GM19463 (cell line): ENCODE data around the gene MAP2K2.
"Not testable (repeated sequence)": the region's sequence is repeated elsewhere in the genome, so short reads cannot be mapped to it uniquely, and the experiment has no call there.

Experiments
- ATAC-seq: cut with Tn5 transposase; IDR thresholded peaks from one replicate; pipeline ENCODE4 v1.9.1; 2021; ENCODE audit warnings: mild to moderate bottlenecking, moderate library complexity; ENCODE audit not compliant: unreplicated experiment

MAP2K2 gene

DNA sequence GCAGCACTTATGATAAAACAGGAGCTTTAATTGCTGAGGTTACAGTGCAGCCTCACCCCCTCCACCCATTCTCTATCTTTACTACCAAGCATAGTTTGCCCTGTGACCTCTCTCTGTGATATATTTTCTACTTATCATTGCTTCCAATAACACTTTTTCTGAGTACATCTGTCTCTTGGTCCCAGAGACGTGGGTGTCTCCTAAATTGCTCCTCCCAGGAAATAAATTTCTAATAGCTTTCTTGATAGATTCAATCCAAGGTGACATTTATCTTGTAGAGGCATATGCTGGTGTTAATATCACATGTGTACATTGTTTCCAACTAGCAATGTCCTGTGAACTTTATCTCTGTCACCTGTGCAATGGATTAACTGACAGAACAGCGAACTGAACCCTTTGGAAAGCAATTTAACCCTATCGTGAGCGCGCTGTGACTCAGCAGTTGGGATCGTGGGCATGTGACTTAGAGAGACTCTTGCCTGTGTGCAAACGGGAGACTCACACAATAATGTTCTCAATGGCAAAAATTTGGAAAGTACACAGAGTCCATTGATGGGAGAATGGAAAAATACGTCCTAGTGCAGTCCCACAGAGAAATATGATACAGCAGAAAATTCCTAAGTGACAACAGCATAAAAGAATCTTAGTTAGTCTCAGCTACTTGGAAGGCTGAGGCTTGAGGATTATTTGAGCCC lies 7.0 kb upstream of the MAP2K2 start:
- no peak for ATAC-seq

DNA sequence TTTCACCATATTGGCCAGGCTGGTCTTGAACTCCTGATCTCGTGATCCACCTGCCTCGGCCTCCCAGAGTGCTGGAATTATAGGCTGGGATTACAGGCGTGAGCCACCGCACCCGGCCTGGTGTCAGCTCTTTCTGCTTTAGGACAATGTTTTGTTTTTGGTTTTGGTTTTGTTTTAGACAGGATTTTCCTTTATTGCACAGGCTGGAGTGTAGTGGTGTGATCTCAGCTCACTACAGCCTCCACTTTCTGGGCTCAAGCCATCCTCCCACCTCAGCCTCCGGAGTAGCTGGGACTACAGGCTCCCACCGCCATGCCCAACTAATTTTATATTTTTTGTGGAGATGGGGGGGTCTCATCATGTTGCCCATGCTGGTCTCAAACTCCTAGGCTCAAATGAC lies 5.1 kb upstream of the MAP2K2 start:
- not testable (repeated sequence) for ATAC-seq

DNA sequence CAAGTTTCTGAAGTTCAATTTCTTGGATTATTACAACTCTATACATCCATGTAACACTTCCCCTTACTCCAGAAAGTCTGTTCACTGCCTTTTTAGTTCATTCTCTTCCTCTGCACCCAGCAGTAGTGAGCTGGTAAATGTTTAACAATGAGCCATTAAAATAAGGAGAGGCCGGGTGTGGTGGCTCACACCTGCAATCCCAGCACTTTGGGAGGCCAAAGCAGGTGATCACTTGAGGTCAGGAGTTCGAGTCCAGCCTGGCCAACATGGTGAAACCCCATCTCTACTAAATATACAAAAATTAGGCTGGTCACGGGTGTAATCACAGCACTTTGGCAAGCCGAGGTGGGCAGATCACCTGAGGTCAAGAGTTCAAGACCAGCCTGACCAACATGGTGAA lies 3.4 kb upstream of the MAP2K2 start:
- not testable (repeated sequence) for ATAC-seq

DNA sequence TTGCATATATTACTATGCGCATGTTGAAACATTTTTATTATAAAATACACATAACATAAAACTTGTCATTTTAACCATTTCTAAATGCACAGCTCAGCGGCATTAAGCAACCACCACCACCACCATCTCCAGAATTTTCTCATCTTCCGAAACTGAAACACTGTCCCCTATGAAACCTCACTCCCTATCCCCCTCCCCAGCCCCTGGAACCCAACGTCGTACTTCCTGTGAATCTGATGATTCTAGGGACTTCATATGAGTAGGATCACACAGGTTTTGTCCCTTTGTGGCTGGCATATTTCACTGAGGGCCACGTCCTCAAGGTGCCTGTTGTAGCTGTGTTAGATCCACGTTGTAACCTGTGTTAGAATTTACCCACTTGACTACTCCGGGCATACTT lies 716 bp upstream of the MAP2K2 start:
- ATAC-seq = no peak

DNA sequence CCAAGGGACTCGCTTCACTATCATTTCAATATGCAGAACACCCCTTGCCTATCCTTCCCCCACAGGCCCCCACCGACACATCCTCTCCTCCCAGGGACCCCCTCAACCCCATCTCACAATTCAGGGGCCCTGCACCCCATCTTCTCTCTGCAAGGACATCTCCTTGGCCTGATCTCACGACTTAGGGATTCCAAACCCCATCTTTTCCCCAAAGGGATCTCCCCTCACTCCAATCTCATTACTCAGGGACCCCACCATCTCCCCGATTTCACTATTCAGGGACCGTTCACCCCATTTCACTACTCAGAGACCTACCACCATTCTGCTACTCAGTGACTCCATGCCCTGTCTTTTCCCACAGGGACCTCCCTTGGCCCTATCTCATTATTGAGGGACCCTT lies 1.4 kb downstream of the MAP2K2 start:
- no peak for ATAC-seq

DNA sequence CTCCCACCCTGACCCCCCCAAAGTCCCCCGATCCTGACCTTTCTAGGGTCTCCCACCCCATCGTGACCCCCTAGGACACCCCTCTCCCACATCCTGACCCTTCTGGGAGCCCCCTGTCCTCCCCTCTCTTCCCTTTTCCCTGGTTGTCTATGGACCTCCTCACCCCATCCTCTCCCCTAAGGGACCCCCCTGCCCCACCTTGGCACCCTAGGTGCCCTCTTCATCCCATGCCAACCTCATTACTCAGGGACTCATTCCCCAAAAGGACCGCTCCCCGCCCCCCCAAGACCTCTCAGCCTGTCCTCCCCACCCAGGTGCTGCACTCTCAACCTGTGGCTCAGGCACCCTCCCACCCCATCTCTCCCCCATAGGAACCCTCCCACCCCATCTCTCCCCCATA lies 2.1 kb downstream of the MAP2K2 start:
- no peak for ATAC-seq

DNA sequence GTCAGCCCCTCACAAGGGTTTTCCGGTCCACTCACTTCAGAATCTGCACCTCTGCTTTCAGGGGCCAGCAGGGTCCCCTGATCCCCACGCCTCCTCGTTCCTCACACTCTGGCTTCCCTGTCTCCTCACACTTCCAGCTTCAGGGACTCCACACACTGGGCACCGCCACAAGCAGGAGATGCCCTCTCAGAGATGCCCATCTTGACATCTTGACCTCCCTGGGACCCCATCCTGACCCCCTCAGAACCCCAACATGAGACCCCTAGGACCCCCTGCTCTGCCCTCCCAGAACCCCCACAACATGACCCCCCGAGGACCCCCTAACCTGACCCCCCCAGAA lies 2.7 kb downstream of the MAP2K2 start:
- no peak for ATAC-seq

DNA sequence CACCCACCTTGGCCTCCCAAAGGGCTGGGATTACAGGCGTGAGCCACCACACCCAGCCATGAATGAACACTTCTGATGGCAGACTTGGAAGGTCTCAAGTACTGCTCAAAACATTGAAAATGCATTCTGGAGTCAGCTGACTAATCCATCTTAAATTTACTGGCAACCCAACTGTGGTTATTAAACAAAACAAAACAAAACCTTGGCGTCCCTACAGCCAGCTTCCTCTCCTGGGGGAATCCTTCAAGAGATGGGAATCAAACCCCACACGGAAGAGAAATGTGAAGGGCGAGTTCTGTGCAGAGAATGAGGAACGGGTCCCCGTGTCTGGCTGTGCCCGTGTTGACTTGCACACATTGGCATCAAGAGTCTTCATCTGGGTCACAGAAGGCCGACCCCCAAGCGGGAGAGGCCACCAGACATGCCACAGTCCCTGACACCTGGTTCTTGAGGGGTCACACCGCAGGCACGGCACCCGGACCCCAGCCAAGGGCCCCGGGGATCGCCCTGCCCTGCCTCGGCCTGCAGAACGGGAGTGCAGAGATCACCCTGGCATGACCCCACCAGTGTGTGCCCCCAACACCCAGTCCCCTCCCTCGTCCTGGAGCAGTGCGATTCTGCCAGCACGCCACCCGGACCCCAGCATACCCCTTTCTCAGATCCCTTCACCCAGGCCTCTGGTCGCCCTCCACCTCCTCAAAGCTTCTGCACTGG lies 3.2 kb downstream of the MAP2K2 start:
- ATAC-seq = no peak

DNA sequence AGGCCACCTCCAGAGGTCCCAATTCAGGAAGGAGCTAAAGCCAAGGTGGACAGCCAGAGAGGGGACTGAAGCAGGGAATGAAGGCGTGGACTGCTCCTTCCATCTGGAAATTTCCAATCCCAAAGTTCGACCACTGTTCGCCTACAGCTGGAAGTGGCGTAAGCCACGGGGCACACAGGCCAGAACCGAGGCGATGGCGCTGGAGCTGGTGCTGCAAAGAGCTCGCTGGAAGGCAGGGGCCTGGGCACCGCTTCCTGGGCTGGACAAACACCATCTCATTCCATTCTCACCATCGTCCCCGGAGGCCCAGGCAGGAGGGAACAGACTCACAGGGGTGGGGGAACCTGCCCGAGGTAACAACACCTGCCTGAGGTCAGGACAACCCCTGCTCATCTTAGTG lies 4.2 kb downstream of the MAP2K2 start:
- no peak for ATAC-seq

DNA sequence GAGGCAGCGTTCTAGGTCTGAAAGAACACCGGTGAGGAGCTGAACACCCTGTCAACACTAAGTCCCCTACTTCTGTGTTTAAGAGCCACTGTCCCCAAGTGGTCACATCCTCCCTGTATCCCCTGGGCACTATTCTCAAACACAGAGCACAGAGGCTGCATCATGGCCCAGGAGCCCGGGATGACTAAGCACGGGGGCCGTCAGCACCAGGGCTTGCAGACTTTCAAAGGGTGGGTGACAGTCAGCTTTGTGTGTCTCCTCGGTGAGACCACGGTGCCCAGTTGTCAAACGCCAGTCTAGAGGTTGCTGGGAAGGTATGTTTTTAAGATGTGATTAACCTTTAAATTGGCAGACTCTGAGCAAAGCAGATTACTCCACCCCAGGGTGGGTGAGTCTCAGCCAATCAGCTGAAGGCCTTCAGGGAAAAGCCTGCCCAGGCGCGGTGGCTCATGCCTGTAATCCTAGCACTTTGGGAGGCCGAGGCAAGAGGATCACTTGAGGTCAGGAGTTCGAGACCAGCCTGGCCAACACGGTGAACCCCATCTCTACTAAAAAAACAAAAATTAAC lies 8.0 kb downstream of the MAP2K2 start:
- ATAC-seq = no peak

DNA sequence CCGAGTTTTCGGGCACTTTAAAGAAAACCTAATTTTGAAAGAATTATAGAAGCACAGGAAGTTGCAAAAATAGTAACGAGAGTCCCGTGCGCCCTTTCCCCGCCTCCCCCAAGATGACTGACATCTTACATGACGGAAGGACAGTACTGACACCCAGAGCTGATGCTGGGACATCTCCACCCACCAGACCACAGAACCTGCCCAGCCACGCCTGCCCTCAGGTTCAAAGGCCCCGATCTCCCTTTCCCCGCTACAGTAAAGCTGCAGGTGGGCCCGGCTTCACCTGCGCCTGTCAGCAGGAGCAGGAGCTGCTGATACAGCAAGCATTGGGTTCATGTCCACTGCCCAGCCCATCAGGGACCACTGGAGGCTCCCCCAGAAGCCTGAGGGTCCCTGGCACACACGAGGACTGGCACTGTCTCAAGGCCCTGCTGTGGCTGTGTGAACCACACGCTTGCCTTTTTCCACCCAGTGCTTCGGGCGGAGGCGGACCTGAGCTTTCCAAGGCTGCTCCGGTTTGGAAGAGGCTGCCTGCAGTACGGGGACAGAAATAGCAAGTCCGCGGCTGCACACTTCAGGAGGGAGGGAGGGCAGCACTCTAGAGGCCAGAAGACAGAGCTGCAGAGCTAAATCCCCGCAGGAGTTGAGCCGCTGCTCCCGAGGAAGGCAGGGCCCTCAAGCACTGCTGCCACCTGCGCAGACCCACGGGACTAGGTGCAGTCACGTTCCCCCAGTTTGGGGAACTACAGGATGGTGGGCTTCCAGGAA lies 8.7 kb downstream of the MAP2K2 start:
- ATAC-seq = no peak

DNA sequence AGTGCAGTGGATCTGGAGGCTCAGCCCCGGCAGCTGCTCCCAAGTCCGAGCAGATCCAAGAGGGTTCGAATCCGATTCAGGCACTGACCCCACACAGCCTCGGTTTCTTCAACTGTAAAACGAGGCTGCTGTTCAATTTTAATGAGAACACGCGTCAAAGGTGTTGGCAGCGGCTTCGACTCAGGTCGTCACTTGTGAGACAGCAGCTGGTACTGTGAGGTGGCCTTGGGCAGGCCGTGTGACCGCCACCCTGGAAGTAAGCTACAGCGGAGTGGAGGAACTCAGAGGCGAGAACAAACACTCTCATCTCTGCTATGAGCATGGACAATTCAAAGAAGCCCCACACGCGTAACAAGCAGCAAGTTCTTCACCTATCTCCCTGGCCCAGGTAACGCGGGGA lies 9.7 kb downstream of the MAP2K2 start:
- no peak for ATAC-seq

DNA sequence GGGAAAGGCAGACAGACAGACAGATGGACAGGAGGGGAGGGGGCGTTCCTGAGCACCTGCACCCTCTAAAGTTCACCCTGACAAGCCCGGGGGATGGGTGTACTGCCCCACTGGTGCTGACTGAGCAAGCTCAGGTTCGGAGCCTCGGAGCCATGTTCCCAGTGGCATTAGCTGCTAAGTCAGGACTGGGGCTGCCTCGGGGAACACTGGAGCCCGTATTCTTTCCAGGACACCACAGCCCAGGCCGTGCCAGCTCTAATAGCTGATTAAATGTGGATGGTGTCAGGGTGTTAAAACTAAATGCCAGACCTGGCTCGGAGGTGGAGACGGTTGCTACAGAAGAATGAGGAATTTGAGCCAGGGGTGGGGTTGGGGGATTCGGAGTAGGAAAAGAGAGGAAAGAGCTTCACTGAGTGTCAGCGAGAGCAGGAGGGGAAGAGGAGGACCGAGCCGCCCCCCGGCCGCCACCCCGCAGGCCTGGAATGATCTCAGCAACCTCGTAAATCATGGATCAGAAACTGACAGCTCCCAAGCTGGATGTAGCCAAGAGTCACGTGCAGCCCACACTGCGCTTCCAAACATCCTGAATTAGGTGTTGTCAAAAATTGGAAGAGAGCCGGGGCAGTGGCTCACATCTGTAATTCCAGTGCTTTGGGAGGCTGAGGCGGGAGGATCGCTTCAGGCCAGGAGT lies 10.4 kb downstream of the MAP2K2 start:
- ATAC-seq = no peak

DNA sequence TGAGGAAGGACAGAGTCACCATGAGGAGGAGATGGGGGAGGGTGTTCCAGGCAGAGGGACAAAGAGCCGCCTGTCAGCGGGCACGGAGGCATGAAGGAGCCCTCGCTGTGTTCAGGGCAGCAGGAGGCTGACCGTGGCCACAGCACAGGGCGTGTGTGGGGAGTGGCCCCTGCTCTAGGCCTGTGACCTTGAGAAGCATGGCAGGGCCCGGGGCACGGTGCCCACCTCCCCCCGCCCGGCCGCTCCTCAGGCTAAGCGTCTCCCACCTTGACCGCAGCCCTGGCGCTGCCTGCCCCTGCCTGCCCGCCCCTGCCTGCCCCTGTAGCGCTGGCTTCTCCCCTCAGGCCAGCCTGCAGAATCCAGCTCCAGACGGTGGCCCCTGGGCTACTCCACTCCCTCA lies 11.6 kb downstream of the MAP2K2 start:
- ATAC-seq = no peak

DNA sequence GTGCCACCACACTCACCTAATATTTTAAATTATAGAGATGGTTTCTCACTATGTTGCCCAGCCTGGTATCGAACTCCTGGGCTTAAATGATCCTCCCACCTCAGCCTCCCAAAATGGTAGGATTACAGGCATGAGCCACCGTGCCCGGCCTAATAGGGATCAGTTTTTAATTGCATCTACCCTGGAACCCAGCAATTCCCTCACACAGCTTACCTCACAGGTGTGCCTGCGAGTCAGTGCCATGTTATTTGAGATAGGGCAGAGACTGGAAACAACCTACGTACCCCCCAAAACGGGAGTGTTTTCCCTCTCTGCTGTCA lies 14.3 kb downstream of the MAP2K2 start:
- no peak for ATAC-seq

DNA sequence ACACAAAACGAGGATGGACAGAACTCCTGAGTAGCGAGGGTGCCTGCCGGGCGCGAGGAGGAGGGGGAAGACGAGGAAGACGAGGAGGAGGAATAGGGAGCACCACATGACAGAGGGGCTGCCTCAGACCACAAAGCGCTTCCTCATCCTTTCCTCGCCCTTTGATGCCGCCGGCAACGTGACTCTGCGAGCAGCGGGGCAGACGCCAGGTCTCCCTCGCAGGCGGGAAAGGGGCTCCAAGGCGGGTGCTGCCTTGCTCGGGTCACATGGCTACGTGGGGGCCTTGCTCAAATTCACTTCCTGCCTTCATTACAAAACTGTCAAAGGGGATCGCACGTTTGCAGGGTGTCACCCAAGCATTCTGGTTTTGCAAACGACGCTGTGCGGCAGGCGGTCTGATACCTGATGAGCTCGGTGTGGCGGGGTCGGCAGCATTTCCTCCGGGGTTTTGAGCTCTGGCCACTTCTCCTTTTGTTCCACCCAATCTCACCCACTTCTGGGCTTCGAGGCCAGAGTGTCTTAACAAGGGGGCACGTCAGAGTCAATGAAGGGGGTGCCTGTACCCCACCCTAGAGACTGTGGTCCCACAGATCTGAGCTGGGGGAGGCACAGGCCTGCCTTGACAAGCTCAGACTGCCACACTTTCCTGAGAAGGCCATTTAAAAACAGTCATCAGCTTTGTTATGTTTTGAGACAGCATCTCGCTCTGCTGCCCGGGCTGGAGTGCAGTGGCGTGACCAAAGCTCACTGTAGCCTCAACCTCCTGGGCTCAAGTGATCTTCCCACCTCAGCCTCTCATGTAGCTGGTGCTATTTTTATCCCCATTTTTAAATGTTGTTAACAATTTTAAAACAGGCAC lies 14.9 kb downstream of the MAP2K2 start:
- peak; percentile 61 for ATAC-seq

DNA sequence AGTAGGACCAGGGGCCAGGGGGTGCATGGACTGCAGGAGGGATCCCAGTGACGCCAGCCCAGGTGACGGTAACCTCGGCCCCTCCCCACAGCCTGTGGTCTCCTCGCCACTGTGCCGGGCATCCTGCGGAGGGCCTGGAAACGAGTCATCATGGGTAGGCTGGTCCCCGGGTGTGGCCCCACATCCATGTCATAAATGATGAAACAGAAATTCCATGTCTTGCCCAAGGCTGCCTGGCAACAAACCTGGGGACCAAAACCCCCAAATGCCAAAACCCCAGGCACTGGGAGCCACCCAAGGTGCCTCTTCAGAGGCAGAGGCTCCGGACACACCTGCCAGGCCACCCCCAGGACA lies 20.9 kb downstream of the MAP2K2 start:
- no peak for ATAC-seq

DNA sequence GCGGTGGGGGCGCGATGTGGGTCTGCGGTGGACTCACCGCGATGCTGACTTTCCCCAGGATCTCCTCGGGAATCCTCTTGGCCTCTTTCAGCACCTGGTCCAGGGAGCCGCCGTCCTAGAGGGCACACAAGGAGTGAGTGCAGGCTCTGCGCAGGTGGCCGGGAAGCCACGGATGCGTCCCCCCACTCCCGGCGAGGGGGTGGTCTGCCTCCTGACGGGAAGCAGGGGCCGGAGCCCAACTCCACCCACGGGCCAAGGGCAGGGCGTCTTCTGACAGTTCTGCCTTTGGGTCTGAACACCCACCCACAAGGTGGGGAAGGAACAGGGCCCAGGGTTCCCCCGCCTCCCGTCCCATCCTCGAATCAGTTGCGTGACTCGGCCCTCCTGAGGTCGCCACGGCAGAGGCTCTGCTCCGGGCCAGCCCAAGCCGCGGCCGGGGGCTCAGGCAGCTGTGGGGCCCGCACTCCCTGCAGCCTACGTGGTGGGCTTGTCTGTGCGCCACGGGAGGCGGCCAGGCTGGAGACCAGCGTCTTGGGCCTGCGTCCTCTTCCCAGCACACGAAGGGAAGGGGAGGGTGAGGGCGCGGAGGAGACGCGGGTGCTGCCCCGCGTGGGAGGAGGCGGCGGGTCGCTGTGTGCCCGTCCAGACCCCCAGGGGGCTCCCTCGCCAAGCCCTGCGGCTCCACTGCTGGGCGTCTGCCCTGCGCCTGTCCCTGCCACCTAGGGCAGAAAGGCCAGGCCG lies 21.4 kb downstream of the MAP2K2 start:
- no peak for ATAC-seq

DNA sequence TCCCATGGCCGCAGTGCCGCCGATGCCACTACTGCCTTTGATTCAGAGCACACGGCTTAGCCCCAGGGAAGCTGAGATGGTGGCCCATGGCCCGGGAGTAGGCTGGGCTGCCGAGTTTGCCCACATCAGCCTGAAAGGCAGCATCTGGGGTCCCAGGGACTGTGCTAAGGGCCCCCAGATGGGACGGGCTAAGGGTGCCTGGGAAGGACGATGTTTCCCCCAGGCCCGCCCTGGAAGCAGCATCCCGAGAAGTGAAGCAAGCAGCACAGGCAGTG lies 22.5 kb downstream of the MAP2K2 start:
- ATAC-seq = no peak
